SIG-M5 (cell line): ENCODE measurements around the gene EXOC2.
"Not testable (repeated sequence)": the region's sequence is repeated elsewhere in the genome, so short reads cannot be mapped to it uniquely, and the experiment has no call there.

Experiments
- DNase-seq: peaks from one replicate; lab custom pipeline; 2025; lab: John Stamatoyannopoulos, UW

Gene EXOC2

GRCh38 chr6:635233-635632 is 57.7 kb downstream of the EXOC2 start:
- DNase-seq, result no peak

- no peak for DNase-seq
Measured at GRCh38 chr6:633611-634010, 59.3 kb downstream of the EXOC2 start.

- DNase-seq, result no peak
Measured at GRCh38 chr6:628766-629165, 64.2 kb downstream of the EXOC2 start.

- no peak for DNase-seq
Measured at GRCh38 chr6:626236-626635, 66.7 kb downstream of the EXOC2 start.

DNA sequence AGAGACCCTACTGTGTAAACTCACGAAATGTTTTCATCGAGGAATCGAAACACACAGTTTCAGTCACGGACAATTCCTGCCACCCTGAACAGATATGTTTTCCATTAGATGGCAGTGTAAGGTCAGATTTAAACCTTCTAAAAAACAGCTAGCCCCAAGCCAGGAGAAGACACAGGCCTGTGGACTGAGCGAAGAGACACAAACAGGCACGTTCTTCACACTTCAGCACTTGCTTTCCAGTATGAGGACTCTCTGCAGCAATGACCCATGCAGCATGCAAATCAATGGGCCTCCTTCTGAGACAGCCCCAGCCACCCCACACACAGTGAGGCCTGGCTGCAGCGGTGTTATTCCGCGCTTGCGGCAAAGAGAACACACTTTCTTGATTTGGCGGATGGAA is 68.0 kb downstream of the EXOC2 start:
- no peak for DNase-seq

DNA sequence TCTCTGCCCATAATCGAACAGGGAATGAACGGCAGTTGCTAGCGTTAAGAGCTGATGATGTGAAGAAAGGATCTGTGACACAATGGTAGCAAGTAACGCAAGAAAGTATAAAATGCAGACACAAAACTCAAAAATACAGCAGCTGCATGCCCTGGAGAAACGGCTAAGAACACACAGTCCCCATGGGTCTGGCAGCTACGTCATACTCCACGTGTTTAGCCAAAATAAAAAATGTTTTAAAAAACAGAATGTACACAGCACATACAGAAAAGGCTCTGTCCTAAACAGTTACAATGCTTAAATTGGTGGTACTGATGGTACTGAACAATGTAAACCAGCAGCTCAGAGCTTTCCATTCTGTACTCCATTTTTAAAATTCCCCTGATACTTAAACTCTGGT is 70.5 kb downstream of the EXOC2 start:
- DNase-seq, result no peak

DNA sequence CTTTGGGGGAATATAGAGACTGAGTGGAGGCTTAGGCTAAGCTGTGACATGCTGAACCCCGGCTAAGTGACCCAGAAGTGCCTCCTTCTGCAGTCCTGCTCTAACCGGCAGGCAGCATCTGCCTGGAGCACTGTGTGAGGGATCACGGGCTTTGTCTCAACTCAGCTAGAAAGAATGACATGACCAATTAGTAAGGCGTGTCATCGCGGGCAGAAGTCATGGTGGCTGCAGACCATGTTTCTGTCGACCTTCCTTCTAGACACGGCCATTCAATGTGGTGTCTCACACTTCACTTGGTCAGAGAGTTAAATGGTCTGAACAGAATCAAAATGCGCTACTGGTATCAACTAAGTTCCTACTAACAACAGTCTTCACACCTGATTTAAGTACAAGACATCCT is 71.0 kb downstream of the EXOC2 start:
- DNase-seq, result no peak

DNA sequence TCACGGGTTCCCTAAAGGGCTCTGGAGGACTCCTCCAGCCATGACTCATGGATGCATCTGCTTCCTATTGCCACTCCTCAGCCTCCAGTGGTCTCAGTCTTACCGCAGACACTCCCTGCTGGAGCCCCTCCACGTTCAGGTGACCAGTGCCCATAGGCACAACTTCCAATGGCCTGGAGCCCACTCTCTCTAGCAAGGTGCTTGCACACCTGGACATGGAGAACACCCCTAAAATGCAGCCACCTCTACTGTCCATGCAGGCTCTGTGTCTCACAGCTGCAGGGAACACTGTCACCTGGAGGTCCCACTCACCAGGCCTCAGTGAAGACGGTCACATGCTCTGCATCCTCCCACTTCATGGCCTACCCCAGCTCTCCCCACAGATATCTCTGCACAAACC is 72.0 kb downstream of the EXOC2 start:
- DNase-seq, result no peak

DNA sequence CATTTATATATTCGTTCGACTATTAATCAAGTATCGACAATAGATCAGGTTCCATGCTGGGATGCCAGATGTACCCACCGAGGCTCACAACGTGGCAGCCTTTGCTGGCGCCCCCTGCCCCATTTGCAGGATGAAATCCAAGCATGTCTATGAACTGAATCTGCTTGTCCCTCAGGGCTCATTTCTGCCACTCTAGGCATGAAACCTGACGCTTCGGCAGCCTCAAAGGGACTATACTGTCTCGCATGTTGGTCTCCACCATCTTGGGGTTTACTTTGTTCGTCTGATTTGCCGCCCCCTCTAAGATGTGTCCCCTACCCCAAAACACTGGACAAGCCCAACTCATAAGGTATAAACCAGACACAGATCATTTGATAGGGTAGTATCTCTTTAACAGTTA is 72.8 kb downstream of the EXOC2 start:
- DNase-seq, result no peak

- DNase-seq, result no peak
Measured at GRCh38 chr6:617456-618100, 75.4 kb downstream of the EXOC2 start.

GRCh38 chr6:613981-614380 is 79.0 kb downstream of the EXOC2 start:
- DNase-seq, result no peak

- DNase-seq, result no peak
Measured at GRCh38 chr6:611928-612327, 81.0 kb downstream of the EXOC2 start.

GRCh38 chr6:610882-611281 is 82.1 kb downstream of the EXOC2 start:
- no peak for DNase-seq

DNA sequence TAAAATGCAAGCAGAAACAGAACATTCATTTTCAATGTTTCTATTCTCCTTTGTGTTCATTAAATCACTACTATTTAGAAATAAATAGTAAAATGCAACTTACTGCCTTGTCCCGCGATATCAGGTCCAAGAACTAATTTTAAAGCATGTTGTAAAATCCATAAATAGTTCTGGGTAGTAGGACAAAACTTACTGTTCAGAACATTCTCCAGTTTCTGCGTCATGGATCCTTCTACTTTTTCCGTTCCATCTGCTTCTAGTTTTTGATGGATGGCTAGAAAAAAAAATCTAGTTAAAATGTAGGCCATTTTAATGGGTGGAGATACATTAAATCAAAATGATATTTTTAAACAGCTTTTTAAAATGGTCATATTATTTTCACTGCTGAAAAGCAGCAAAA is 83.0 kb downstream of the EXOC2 start:
- DNase-seq, result no peak

DNA sequence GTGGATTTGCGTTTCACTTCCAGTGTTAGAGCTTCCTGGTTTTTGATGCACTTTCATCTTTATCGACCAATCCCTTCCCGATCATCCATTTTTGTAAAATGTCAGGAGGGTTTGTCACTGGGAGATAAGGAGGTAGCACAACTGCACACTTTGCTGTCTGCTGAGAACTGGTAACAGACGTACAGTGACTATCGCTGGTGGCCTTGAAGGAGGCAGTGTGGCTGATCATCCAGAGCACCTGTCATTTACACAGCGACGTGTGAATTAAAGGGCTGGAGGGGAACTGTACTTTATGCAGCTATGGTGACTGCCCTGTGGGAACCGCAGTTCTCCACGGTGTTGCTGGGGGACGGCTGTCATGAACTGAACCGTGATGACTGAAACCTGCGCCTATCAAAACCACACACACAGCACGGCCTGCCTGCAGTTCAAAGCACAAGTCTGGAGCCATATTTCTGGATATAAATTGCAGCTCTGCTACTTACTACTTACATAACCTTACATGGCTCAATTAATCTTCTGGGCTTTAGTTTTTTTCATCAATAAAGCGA is 86.0 kb downstream of the EXOC2 start:
- DNase-seq, result no peak

GRCh38 chr6:605895-606294 is 87.0 kb downstream of the EXOC2 start:
- DNase-seq, result not testable (repeated sequence)

- no peak for DNase-seq
Measured at GRCh38 chr6:604579-604978, 88.4 kb downstream of the EXOC2 start.

DNA sequence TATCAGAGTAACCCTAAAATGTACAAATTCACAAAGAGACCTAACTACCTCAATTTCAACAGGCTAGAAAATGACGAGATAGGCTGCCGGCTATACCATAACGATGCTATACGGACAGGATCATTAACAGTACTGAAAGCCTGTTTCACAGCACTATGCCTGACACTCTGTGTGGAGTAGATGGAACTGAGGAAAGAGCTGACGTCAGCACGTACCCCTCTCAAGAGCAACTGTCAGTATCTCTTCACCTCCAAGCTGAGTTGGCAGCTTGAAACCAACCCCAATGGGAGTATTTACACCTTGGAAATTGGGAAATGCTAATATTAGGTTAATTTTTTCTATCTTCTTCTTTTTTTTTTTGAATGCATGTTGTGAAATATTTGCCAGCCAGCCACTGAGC is 89.7 kb downstream of the EXOC2 start:
- DNase-seq, result no peak

- DNase-seq, result no peak
Measured at GRCh38 chr6:599576-600448, 93.1 kb downstream of the EXOC2 start.

DNA sequence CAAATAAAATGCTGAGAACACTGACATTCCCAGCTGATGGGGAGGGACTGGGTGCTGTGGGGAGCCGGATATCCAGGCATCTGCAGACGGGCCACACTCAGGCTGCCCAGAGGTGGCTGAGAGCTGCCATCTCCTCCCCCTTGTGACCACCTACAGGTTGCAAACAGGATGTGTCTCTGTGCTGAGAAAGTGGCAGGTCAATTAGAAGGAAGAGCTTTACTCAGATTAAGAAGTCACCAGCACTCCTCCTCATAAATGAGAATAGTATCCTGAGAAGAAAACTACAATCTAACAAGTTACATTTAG is 99.1 kb downstream of the EXOC2 start:
- no peak for DNase-seq

- DNase-seq, result no peak
Measured at GRCh38 chr6:593139-593906, 99.6 kb downstream of the EXOC2 start.

- no peak for DNase-seq
Measured at GRCh38 chr6:589090-589489, 103.8 kb downstream of the EXOC2 start.

- no peak for DNase-seq
Measured at GRCh38 chr6:586553-586952, 106.4 kb downstream of the EXOC2 start.
